GM12878 (cell line): ENCODE data around the gene KLRB1. TPM values are rescaled to one million over a fixed set of nuclear protein-coding genes. Genes with fewer than 3 reads are reported as not detected.

Source experiments
- ATAC-seq: fragments of 200-7000 bp; cut with Tn5 transposase; 3 replicates; pipeline ENCODE4 v1.9.1; 2020; ENCODE audit warnings: mild to moderate bottlenecking, moderate library complexity
- BruUV-seq: library from RNA; stranded (reverse); fragments of 400-500 nt; replicated peaks from 2 replicates; lab custom pipeline; 2021; lab: Mats Ljungman, UMichigan
- CTCF ChIA-PET: fragments of 300-600 bp; sonication (Branson Sonifier 250); formaldehyde crosslinking; extraction: SDS; loops from one replicate; lab custom pipeline; 2021; ENCODE audit warnings: inconsistent platforms; lab: Yijun Ruan, JAX
- POLR2A ChIA-PET: fragments of 350-600 bp; formaldehyde crosslinking; extraction: SDS; loops from one replicate; lab custom pipeline; 2021; ENCODE audit warnings: inconsistent platforms; lab: Charles Lee
- RAD21 ChIA-PET: fragments of 300-600 bp; sonication (Branson Sonifier 250); formaldehyde crosslinking; loops from one replicate; lab custom pipeline; 2023; ENCODE audit warnings: antibody characterized with exemption; ENCODE audit not compliant: unreplicated experiment; lab: Charles Lee
- SMC1A ChIA-PET: fragments of 300-600 bp; sonication (Branson Sonifier 250); formaldehyde crosslinking; loops from one replicate; lab custom pipeline; 2023; ENCODE audit not compliant: unreplicated experiment, uncharacterized antibody; lab: Charles Lee
- DNase-seq: peaks from one replicate; pipeline ENCODE4 v3.0.0-alpha.2; 2011; ENCODE audit warnings: low read depth, low spot score
- FAIRE-seq: peaks from 3 replicates; lab custom pipeline; 2011; peaks lifted over from hg19 to GRCh38; lab: Jason Lieb, UNC
- H2AFZ ChIP-seq: 2 replicates; pipeline ENCODE4 v1.6.0; 2011; ENCODE audit warnings: low read depth, low read length, control low read depth; ENCODE audit not compliant: control insufficient read depth
- H3K27ac ChIP-seq: 2 replicates; pipeline ENCODE4 v1.5.1; 2011; ENCODE audit warnings: control low read depth; ENCODE audit not compliant: control insufficient read depth, insufficient read depth
- H3K27me3 ChIP-seq, 2 experiments: replicated peaks in 1 of 2; 2 replicates each; pipeline versions ENCODE4 v1.6.0 to v1.6.1; 2011; ENCODE audit warnings: low read length in 1 of 2; ENCODE audit not compliant: control insufficient read depth in 2 of 2, insufficient read depth in 2 of 2
- H3K36me3 ChIP-seq, 2 experiments: 2 replicates each; pipeline ENCODE4 v1.5.1; 2011; ENCODE audit warnings: low read length in 1 of 2; ENCODE audit not compliant: control insufficient read depth in 2 of 2, insufficient read depth in 2 of 2
- H3K4me1 ChIP-seq: 2 replicates; pipeline ENCODE4 v1.6.1; 2011; ENCODE audit warnings: mild to moderate bottlenecking, low read length, moderate library complexity, mixed read lengths; ENCODE audit not compliant: control insufficient read depth, insufficient read depth
- H3K4me2 ChIP-seq: 2 replicates; pipeline ENCODE4 v1.6.0; 2011; ENCODE audit warnings: control low read depth; ENCODE audit not compliant: control insufficient read depth, insufficient read depth
- H3K4me3 ChIP-seq: fragments of 200-600 bp; sonication (generic); 2 replicates; pipeline ENCODE4 v1.5.1; 2016
- H3K79me2 ChIP-seq: 2 replicates; pipeline ENCODE4 v1.6.0; 2011; ENCODE audit warnings: low read length; ENCODE audit not compliant: control insufficient read depth, insufficient read depth
- H3K9ac ChIP-seq: 2 replicates; pipeline ENCODE4 v1.8.0; 2011; ENCODE audit warnings: low read length, control low read depth, mixed read lengths; ENCODE audit not compliant: control insufficient read depth, insufficient read depth
- H3K9me3 ChIP-seq: replicated peaks from 3 replicates; pipeline ENCODE4 v1.5.1; 2011; ENCODE audit warnings: mild to moderate bottlenecking, low read length; ENCODE audit not compliant: control insufficient read depth, insufficient read depth
- H4K20me1 ChIP-seq: 2 replicates; pipeline ENCODE4 v1.6.0; 2011; ENCODE audit not compliant: control insufficient read depth, insufficient read depth
- CEBPB ChIP-seq, 2 experiments: fragments of 150-350 bp in 1 of 2; IDR thresholded peaks; 2 replicates each; pipeline ENCODE4 v1.6.1; 2012 to 2014; ENCODE audit warnings: low read depth in 2 of 2, low read length in 2 of 2, borderline replicate concordance in 1 of 2, inconsistent platforms in 1 of 2
- ELK1 ChIP-seq: IDR thresholded peaks from 2 replicates; pipeline ENCODE4 v1.6.1; 2012; ENCODE audit warnings: low read depth, low read length, improper control_type of control experiment
- ESRRA ChIP-seq: IDR thresholded peaks from 2 replicates; pipeline ENCODE4 v1.6.1; 2012; ENCODE audit warnings: mild to moderate bottlenecking, low read length, improper control_type of control experiment
- GABPA ChIP-seq: IDR thresholded peaks from 2 replicates; pipeline ENCODE4 v1.6.1; 2014; ENCODE audit warnings: antibody characterized with exemption, low read depth, mild to moderate bottlenecking, inconsistent platforms
- NFIC ChIP-seq: IDR thresholded peaks from 2 replicates; pipeline ENCODE4 v1.6.1; 2012; ENCODE audit warnings: low read depth, mild to moderate bottlenecking, inconsistent platforms, low read length, moderate library complexity
- SREBF1 ChIP-seq: IDR thresholded peaks from 2 replicates; pipeline ENCODE4 v1.6.1; 2012; ENCODE audit warnings: mild to moderate bottlenecking, low read length
- WGBS: methylation state at CpG from one replicate; pipeline ENCODE4 v1.1.6; 2016; ENCODE audit warnings: low lambda C conversion rate; ENCODE audit not compliant: insufficient replicate concordance, insufficient coverage; ENCODE audit errors: missing lambda C conversion rate; 5-methylcytosine and 5-hydroxymethylcytosine counted together
- in situ Hi-C: fragments of 300-500 bp; cut with MboI; formaldehyde crosslinking; loops from 9 replicates; pipeline ENCODE4 v1.14.3; 2018; ENCODE audit warnings: mixed read lengths
- intact Hi-C: fragments of 100-400 bp; cut with micrococcal nuclease; formaldehyde crosslinking; loops from one replicate; pipeline ENCODE4 v1.14.2; 2022; ENCODE audit not compliant: unreplicated experiment
- polyA plus RNA-seq, 11 experiments: library from polyadenylated mRNA; depleted of rRNA in 4 of 11; unstranded in 6 of 11; stranded (reverse) in 5 of 11; fragments of >200 nt; fragmentation: Nextera tagmentation in 4 of 11; fragmentation: Illumina TruSeq in 1 of 11; extraction: Ambion mirVana in 4 of 11; extraction: Trizol in 1 of 11; gene quantifications; 1 replicate in 1 of 11; 2 replicates in 10 of 11; pipeline versions ENCODE4 v1.2.1 to v1.2.3, GENCODE V29; 2011 to 2016; ENCODE audit warnings: inconsistent platforms in 2 of 11, missing spikeins in 2 of 11, low read depth in 1 of 11
- total RNA-seq, 4 experiments: library from RNA; depleted of rRNA in 3 of 4; stranded (reverse); fragments of >200 nt in 3 of 4; fragmentation: Illumina TruSeq in 1 of 4; extraction: Trizol in 1 of 4; gene quantifications; 2 replicates each; pipeline versions ENCODE4 v1.2.1 to v1.2.3, GENCODE V29; 2013 to 2021

The KLRB1 gene
- total and polyA plus RNA-seq, 10 of the 15 experiments (the other 5 are each of a cell fraction or from before 2014, with no cell fraction given) = not detected

GRCh38 chr12:9636150-9636850 lies 28.6 kb upstream of the KLRB1 start:
- CTCF ChIA-PET = interaction anchor here (0.7 to 11.5 kb wide), 11 partner anchors 11 to 115 kb away, joined by 3 to 159 read pairs (median 3); partner anchors contain the start of gene CLEC2D
- H3K4me2 ChIP-seq = no peak overlapping the region
- SMC1A ChIA-PET = interaction anchor here (0.9 to 11.3 kb wide), 7 partner anchors 11 to 305 kb away, joined by 3 to 100 read pairs (median 3); no protein-coding TSS in a partner anchor

GRCh38 chr12:9634969-9635754 lies 27.4 kb upstream of the KLRB1 start:
- H3K9me3 ChIP-seq = no peaks in the 10 kb centered on the region; the same call in 2 of the 3 replicates
- intact Hi-C loops (loop anchor here (1.0 to 5.0 kb wide), 3 partner anchors 73 to 304 kb away; no protein-coding TSS in a partner anchor), in situ Hi-C loops (loop anchor here (5.0 kb wide), 1 partner anchor 72 kb away; no protein-coding TSS in a partner anchor)
- no peak overlapping the region for H3K4me3 ChIP-seq
- no peaks in the 10 kb centered on the region for H3K36me3 ChIP-seq
- no peak overlapping the region for H2AFZ ChIP-seq
- peaks cover 15% of the 10 kb centered on the region; the same call in 1 of the 2 replicates for H3K4me1 ChIP-seq
- no TSS peak for BruUV-seq
- FAIRE-seq = peak; percentile 31
- H3K9ac ChIP-seq = no peak overlapping the region
- WGBS = 54% methylated on average over 2 of the region's 2 CpGs
- CTCF ChIA-PET = interaction anchor here (0.6 to 11.5 kb wide), 26 partner anchors 8 to 304 kb away, joined by 3 to 159 read pairs (median 4); no protein-coding TSS in a partner anchor
- SMC1A ChIA-PET = interaction anchor here (0.6 to 11.3 kb wide), 12 partner anchors 8 to 304 kb away, joined by 3 to 100 read pairs (median 4); no protein-coding TSS in a partner anchor
- H3K79me2 ChIP-seq = no peaks in the 10 kb centered on the region; the same call in 1 of the 2 replicates
- no peaks in the 10 kb centered on the region for H4K20me1 ChIP-seq
- no peak overlapping the region for H3K27ac ChIP-seq
- DNase-seq = no peak
- RAD21 ChIA-PET = interaction anchor here (0.6 to 3.2 kb wide), 9 partner anchors 13 to 304 kb away, joined by 3 to 32 read pairs (median 6); no protein-coding TSS in a partner anchor
- no peak overlapping the region for H3K4me2 ChIP-seq
- POLR2A ChIA-PET = interaction anchor here (0.6 kb wide), 1 partner anchor 1619 kb away, joined by 3 read pairs; no protein-coding TSS in a partner anchor
- no peak for ATAC-seq
- H3K27me3 ChIP-seq = no peaks in the 10 kb centered on the region
- TF ChIP-seq NFIC = no peak
- no peak for TF ChIP-seq SREBF1
- TF ChIP-seq GABPA = no peak
- TF ChIP-seq ELK1 = no peak
- TF ChIP-seq CEBPB (IDR thresholded peaks at IDR 0.05; ENCODE audit: borderline replicate concordance in 1 of 2, low read depth in 2 of 2, low read length in 2 of 2) = no peak
- no peak for TF ChIP-seq ESRRA

More at GRCh38 chr12:9636150-9636850, 28.6 kb upstream of the KLRB1 start:
- Histone ChIP-seq H3K79me2 (no peaks in the 10 kb centered on the region; the same call in 1 of the 2 replicates), H3K27me3 (no peaks in the 10 kb centered on the region), H3K36me3 (no peaks in the 10 kb centered on the region), H3K9ac (no peak overlapping the region), H3K9me3 (no peaks in the 10 kb centered on the region; the same call in 2 of the 3 replicates), H3K27ac (no peak overlapping the region), H3K4me1 (peaks cover 15% of the 10 kb centered on the region; the same call in 1 of the 2 replicates), H3K4me3 (no peak overlapping the region), H2AFZ (no peak overlapping the region), H4K20me1 (no peaks in the 10 kb centered on the region)
- ChIA-PET POLR2A (no interaction called here), RAD21 (interaction anchor here (1.0 to 2.8 kb wide), 5 partner anchors 11 to 305 kb away, joined by 3 to 8 read pairs (median 6); no protein-coding TSS in a partner anchor)
- BruUV-seq = no TSS peak
- DNase-seq (no peak), FAIRE-seq (no peak), ATAC-seq (no peak)
- WGBS = 90% methylated on average over 4 of the region's 4 CpGs
- intact Hi-C loops = no loop called here
- no peak for TF ChIP-seq GABPA
- TF ChIP-seq NFIC = peak; percentile 43; the same call in 1 of the 2 replicates
- in situ Hi-C loops = loop anchor here (5.0 kb wide), 1 partner anchor 71 kb away; no protein-coding TSS in a partner anchor
